NCI-H460 (cell line): ENCODE measurements around the gene NANOS2. TPM values are rescaled to one million over a fixed set of nuclear protein-coding genes. Genes with fewer than 3 reads are reported as not detected.
"Not testable (repeated sequence)": the region's sequence is repeated elsewhere in the genome, so short reads cannot be mapped to it uniquely, and the experiment has no call there.

Source experiments
- DNase-seq: peaks from one replicate; pipeline ENCODE4 v3.0.0-alpha.2; 2016; ENCODE audit warnings: low read depth; ENCODE audit errors: extremely low read depth
- total RNA-seq: library from RNA; depleted of rRNA; stranded (reverse); fragments of >200 nt; shearing (Covaris generic); gene quantifications from 2 replicates; pipeline ENCODE4 v1.2.3, GENCODE V29; 2014; rRNA removed

The NANOS2 gene
- total RNA-seq, 1 experiment from 2014 or later, result not detected

DNA sequence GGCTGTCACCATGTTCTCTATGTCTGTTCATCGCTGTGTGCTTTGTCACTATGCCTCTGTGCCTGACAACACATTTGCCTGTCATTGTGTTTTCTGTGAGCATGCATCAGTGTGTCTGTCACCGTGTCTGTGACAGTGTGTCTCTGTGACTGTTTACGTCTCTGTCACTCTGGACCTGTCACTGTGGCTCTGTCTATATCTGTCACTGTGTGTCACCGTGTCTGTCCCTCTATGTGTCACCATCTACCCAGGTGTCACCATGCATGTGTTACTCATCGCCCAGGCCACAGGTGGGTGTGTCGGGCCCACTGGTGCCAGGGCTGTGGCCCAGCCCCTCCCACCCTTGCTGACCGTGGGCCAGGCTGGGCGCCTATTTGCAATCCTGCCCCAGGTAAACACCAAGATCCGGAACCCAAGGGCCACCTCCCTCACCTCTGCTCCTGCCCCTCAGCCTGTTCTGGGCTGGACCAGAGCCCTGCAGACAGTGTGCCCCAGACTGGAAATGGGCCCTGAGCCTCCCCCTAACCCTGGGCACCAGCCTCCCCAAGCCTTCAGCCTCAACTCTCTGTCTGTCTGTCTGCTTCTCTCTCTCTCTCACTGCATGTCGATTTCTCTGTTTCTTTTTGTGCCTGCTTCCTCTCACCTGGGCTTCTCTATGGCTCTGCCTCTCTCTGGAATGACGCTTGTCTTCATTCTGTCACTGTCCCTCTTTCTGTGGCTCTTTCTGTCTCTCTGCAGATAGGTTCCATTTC, 36.4 kb downstream of the NANOS2 start:
- DNase-seq, result no peak

DNA sequence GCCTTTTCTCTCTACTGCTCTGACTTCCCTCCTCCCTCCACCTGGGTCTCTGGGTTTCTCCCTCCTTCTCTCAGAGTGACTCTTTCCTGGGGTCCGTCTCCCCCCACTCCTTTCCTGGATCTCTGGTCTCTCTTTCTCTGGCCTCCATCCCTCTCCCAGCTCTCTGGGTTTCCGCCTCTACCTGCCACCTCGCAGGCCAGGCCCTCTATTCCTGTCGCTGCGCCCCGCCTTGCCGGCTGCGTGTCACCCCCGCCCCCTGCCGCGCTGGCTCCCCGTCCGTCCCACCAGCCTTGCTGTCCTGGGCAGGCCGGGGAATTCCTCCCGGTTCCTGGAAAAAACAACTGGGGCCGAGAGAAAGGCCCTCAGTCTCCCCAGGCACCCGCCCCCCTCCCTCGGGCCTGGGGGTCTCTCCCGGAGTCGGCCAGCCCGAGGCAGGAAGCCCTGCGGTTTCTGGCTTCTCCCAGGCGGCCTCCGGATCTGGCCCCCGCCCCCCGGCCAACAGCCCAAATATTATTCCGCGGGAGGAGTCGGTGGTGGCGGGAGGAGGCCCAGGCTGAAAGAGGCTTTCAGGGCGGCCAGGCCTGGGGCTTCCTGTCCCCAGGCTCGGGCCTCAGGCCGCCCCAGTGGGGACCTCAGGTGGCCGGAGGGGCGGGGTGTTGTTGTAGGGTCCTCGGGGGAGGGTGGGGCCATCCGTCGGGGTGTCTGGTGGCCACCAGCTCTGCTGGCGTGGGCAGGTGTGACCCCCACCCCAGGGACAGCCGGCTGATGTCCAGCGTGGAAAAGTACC, 38.0 kb downstream of the NANOS2 start:
- DNase-seq, result no peak

DNA sequence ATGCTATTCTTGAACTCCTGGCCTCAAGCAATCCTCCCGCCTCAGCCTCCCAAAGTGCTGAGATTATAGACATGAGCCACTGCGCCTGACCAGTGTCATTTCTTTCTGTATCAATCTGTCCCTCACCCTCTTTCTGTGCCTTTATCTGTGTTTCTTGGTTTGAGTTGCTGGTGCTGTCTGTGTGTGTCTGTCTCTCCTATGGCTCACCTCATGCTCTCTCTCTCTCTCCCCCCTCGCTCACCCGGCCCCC, 38.5 kb downstream of the NANOS2 start:
- no peak for DNase-seq

DNA sequence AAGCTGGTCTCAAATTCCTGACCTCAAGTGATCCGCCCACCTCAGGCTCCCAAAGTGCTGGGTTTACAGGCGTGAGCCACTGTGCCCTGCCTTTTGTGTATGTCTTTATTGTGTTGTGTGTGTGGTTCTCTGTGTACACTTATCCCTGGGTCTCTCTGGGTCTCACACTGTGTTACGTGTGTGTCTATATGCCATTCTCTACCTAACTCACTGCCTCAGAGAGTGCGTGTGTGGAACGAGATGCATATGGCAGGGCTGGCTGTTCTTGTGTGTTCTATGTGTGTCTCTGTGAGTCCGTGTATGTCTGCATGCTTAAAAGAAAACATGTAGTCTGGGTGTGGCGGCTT, 40.0 kb downstream of the NANOS2 start:
- no peak for DNase-seq

DNA sequence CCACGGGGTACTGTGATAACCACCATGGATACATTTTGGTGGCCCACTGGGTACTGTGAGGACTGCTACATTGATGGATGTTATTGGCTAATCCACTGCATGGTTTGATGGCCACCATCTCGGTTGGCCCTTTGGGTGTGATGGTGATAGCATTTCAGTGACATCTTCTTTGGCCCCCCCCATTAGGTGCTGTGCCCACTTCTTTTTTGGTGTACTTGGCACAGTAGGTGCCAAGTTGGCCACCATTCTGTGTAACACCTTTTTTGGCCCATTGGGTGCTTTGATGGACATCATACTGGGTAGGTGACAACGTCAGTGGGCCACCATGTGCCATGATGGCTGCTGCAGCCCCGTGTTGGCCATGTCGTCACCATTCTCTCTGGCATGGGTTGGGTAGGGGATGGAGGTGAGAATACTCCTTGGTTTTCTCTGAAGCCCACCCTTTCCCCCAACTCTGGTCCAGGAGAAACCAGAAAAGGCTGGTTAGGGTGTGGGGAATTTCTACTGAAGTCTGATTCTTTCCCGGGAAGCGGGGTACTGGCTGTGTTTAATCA, 41.3 kb downstream of the NANOS2 start:
- no peak for DNase-seq

DNA sequence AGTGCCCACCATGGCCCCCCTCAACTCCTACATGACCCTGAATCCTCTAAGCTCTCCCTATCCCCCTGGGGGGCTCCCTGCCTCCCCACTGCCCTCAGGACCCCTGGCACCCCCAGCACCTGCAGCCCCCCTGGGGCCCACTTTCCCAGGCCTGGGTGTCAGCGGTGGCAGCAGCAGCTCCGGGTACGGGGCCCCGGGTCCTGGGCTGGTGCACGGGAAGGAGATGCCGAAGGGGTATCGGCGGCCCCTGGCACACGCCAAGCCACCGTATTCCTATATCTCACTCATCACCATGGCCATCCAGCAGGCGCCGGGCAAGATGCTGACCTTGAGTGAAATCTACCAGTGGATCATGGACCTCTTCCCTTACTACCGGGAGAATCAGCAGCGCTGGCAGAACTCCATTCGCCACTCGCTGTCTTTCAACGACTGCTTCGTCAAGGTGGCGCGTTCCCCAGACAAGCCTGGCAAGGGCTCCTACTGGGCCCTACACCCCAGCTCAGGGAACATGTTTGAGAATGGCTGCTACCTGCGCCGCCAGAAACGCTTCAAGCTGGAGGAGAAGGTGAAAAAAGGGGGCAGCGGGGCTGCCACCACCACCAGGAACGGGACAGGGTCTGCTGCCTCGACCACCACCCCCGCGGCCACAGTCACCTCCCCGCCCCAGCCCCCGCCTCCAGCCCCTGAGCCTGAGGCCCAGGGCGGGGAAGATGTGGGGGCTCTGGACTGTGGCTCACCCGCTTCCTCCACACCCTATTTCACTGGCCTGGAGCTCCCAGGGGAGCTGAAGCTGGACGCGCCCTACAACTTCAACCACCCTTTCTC, 42.3 kb downstream of the NANOS2 start:
- no peak for DNase-seq

DNA sequence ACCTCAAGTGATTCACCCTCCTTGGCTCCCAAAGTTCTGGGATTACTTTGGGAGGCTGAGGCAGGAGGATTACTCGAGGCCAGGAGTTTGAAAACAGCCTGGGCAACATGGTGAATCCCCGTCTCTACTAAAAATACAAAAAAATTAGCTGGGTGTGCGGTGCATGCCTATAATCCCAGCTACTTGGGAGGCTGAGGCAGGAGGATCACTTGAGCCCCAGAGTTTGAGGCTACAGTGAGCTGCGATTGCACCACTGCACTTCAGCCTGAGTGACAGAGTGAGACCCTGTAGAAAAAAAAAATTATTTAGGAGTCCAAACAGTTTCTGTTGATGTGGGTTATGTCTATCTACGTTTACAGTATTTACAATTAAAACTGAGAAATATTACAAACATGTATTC, 43.8 kb downstream of the NANOS2 start:
- no peak for DNase-seq

DNA sequence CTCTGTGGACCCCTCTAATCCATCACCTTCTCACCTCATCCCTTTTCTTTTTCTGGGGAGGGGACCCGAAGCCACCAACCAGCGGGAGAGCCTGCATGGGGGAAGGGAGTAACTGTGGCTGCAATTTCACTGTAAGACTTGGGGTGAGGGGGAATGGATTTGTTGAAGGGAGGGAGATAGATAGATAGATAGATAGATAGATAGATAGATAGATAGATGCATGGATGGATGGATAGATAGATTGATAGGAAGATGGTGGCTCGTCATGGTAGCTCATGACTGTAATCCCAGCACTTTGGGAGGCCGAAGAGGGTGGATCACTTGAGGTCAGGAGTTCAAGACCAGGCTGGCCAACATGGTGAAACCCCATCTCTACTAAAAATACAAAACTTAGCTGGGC, 47.3 kb downstream of the NANOS2 start:
- DNase-seq, result not testable (repeated sequence)

DNA sequence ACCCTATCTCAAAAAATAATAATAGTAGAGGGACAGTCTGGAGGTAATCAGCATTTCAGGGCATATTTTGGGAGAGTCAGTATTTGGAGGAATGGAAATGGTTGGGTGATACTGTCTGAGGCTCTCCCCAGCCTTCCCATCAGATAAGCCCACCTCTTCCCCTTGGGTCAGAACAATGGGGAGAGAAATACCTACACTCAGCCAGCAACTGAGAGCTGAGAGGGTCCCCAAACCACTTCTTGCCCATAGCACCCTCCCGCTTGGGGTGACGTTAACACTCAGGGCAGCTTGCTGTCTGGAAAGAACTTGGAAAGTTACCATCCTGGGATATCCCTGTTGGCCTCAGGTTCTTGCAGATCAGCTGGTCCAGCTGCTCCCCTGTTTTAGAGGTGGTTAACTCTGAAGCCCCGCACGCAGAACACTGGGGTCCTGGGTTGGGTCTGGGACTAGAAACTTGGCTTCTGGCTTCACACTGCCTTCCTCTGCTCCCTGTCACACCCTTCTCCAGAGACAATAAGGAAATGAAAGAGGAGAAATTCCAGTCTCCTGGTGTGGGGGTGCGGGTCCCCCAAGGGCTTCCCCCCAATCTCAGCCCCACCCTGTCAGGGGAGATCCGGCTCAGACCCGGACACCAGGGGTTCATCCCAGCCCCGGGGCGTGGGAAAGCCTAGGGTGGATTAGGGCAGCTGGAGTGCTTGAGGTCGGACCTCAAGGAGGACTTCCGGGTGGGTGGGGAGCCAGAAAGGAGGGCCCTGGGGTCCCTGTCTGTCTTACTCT, 48.0 kb downstream of the NANOS2 start:
- DNase-seq, result no peak

DNA sequence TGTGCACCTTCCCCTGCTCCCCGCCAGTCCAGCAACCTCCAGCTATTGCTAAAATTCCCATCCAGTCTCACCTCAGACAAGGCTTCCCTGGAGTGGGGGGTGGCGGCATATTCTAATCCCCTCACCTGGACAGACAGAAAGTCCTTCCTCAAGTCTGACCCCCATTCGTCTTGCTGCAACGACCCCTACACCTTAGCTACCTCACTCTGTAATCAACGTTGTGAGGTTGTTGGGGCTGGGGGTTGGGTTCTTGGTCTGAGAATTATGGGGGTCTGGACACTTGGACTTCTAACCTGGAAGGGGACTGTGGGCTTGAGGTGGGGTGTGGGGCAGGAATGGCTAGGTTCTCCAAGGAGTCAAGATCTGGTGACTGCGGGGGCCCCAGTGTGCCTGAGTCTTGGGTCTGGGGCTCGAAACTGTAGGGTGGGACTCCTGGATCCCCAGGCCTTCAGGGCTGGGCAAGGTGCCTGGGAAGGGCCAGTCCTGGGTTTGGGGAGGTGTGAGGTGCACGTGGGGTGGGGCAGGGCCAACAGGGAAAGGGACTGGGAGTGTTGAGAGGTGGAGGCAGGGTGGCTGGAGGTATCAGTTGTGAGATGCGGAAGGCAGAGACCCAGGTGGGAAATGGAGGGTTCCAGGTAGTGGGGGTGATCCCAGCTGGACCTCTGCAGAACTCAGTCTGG, 49.2 kb downstream of the NANOS2 start:
- no peak for DNase-seq

DNA sequence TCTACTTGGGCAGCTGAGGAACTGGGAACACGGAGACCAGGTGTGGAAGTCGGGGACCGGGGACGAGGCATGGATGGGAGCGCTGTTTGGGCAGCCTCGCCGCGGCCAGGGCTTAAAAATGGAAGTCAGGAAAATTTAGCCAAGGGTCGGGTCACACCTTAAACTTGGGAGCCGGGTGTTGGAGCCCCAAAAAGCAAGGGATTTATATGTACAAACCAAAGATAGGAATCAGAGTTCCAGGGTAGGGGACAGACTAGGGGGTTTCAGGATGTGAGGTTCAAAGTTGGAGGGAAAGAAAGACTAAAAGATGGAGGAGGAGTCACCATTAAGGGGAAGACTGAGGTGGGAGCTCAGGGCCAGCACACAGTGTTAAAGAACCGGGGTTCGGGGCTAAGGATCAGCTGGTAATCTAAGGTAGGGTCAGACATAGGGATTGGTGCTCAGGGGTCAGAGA, 49.9 kb downstream of the NANOS2 start:
- no peak for DNase-seq

DNA sequence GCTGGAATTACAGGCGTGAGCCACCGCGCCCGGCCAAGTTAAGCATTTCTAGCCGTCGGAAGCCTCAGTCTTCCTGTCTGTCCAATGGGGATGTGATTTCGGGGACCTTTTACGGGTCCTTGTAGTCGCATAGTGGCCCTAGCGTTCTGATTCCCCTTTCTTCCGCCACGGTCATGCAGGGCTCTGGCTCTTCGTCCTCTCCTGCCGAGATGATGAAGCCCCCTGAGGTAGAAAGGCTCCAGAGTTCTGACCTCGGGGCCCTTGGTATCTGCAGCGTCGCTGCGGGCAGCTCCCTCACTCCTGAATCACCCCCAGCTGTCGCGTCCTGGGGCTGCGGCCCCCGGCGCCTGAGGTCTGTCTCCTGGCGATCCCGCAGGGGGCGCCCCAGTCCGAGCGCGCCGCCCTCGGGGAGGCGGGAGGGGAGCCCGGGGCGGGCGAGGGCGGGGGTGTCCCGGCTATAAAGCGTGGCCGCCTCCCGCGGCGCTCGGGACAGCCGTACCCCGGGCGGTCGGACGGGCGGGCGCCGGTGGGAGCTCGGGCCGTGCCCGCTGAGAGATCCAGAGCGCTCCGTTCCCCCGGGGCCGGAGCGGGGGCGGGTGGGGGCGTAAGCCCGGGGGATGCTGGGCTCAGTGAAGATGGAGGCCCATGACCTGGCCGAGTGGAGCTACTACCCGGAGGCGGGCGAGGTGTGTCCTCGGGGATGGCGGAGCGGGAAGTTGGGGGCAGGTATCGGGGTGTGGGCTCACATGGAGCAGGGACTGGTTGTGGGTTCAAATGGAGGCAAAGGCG, 50.5 kb downstream of the NANOS2 start, which contains the start of gene FOXA3:
TSS of gene FOXA3 (plus strand) at position 487 of the 789 bp plus-strand sequence. CDS start at position 618, 131 bp downstream.
- DNase-seq, result no peak

DNA sequence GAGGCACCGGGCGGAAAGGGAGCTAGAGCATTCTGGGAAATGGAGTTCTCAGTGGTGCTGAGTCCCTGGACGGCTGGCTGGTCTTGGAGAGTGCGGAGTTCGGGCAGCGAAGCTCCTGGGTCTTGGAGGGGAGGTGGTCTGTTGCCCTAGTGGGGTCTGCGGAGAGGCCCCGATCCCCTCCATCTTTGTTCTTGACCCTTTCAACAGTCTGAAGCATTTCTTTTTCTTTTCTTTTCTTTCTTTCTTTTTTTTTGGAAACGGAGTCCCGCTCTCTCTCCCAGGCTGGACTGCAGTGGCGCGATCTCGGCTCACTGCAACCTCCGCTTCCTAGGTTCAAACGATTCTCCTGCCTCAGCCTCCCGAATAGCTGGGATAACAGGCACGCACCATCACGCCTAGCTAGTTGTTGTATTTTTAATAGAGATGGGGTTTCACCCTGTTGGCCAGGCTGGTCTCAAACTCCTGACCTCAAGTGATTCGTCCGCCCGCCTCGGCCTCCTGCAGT, 51.2 kb downstream of the NANOS2 start:
- DNase-seq, result no peak

Other genes starting within 250 kb of the NANOS2 start
- 0.69 and 1.1 TPM in 2 replicates for gene GIPR, start 246.6 kb downstream of the NANOS2 start, total RNA-seq
- 213 and 246 TPM in 2 replicates for gene SNRPD2, start 222.8 kb downstream of the NANOS2 start, total RNA-seq
- gene QPCTL, start 222.1 kb downstream of the NANOS2 start, total RNA-seq, result 6.3 and 6.6 TPM in 2 replicates
- gene FBXO46, start 183.9 kb downstream of the NANOS2 start, total RNA-seq, result 9.8 and 11.5 TPM in 2 replicates
- not detected in 2 replicates for gene MEIOSIN, start 181.3 kb downstream of the NANOS2 start, total RNA-seq
- 10.3 and 13.3 TPM in 2 replicates for gene SIX5, start 145.5 kb downstream of the NANOS2 start, total RNA-seq
- gene DMPK, start 132.3 kb downstream of the NANOS2 start, total RNA-seq, result 10.1 and 10.6 TPM in 2 replicates
- gene DMWD, start 121.9 kb downstream of the NANOS2 start, total RNA-seq, result 21.2 and 21.9 TPM in 2 replicates
- 0.05 TPM in 1 of 2 replicates, not detected in the other for gene RSPH6A, start 99.5 kb downstream of the NANOS2 start, total RNA-seq
- gene SYMPK, start 51.6 kb downstream of the NANOS2 start, total RNA-seq, result 26.6 and 27.8 TPM in 2 replicates
- gene FOXA3, start 50.5 kb downstream of the NANOS2 start, total RNA-seq, result 0.14 TPM in 1 of 2 replicates, not detected in the other
- gene IRF2BP1, start 28.6 kb downstream of the NANOS2 start, total RNA-seq, result 19.2 and 19.7 TPM in 2 replicates
- 1.2 and 2.7 TPM in 2 replicates for gene MYPOP, start 12.2 kb downstream of the NANOS2 start, total RNA-seq
- gene NOVA2, start 59.1 kb upstream of the NANOS2 start, total RNA-seq, result 0.06 TPM in 1 of 2 replicates, not detected in the other
- gene CCDC61, start 80.7 kb upstream of the NANOS2 start, total RNA-seq, result 1.5 and 3.7 TPM in 2 replicates
- not detected in 2 replicates for gene PGLYRP1, start 108.3 kb upstream of the NANOS2 start, total RNA-seq
- 0.25 TPM in 1 of 2 replicates, not detected in the other for gene IGFL4, start 126.2 kb upstream of the NANOS2 start, total RNA-seq
- gene IGFL3, start 209.9 kb upstream of the NANOS2 start, total RNA-seq, result not detected in 2 replicates
- gene IGFL2, start 233.5 kb upstream of the NANOS2 start, total RNA-seq, result not detected in 2 replicates